Loucy (cell line): ENCODE data around the gene TPK1.

Experiments used
- CTCF ChIP-seq: fragments of 200-600 bp; sonication (generic); conservative IDR thresholded peaks from 2 replicates; pipeline ENCODE4 v1.5.1; 2014; ENCODE audit warnings: mild to moderate bottlenecking, antibody characterized with exemption, low read length
- EZH2phosphoT487 ChIP-seq: fragments of 200-600 bp; IDR thresholded peaks from 2 replicates; pipeline ENCODE4 v1.6.1; 2018; ENCODE audit warnings: antibody characterized with exemption, mild to moderate bottlenecking, moderate library complexity, borderline replicate concordance

GRCh38 chr7:144629598-144629997 is 206.3 kb downstream of the TPK1 start:
- TF ChIP-seq EZH2phosphoT487: no peak
- no peak for TF ChIP-seq CTCF
